ENCODE data around the gene MET.
"Not testable (repeated sequence)": the region's sequence is repeated elsewhere in the genome, so short reads cannot be mapped to it uniquely, and the experiment has no call there.

The MET gene

GRCh38 chr7:116726713-116727431, 54.9 kb downstream of the MET start:
- DNase-seq (ENCODE audit: low read depth in 2 of 2): no peak

- DNase-seq (ENCODE audit: low read depth in 2 of 2): no peak
These were observed 55.5 kb downstream of the MET start for GRCh38 chr7:116727432-116728009.

GRCh38 chr7:116728413-116728812, 56.4 kb downstream of the MET start:
- no peak for DNase-seq (ENCODE audit: low read depth in 2 of 2)

GRCh38 chr7:116730097-116731022, 58.4 kb downstream of the MET start:
- DNase-seq (ENCODE audit: low read depth in 2 of 2): no peak

- no peak for DNase-seq (ENCODE audit: low read depth in 2 of 2)
These were observed 59.0 kb downstream of the MET start for GRCh38 chr7:116731023-116731395.

- DNase-seq (ENCODE audit: low read depth in 2 of 2): no peak
These were observed 59.7 kb downstream of the MET start for GRCh38 chr7:116731445-116732335.

- DNase-seq (ENCODE audit: low read depth in 2 of 2): no peak
These were observed 61.0 kb downstream of the MET start for GRCh38 chr7:116732788-116733694.

GRCh38 chr7:116733924-116734580, 62.1 kb downstream of the MET start:
- no peak for DNase-seq (ENCODE audit: low read depth in 2 of 2)

GRCh38 chr7:116734710-116735109, 62.7 kb downstream of the MET start:
- no peak for DNase-seq (ENCODE audit: low read depth in 2 of 2)

- no peak for DNase-seq (ENCODE audit: low read depth in 2 of 2)
These were observed 65.1 kb downstream of the MET start for GRCh38 chr7:116736927-116737715.

- no peak for DNase-seq (ENCODE audit: low read depth in 2 of 2)
These were observed 66.4 kb downstream of the MET start for GRCh38 chr7:116738378-116738777.

GRCh38 chr7:116739307-116739706, 67.3 kb downstream of the MET start:
- no peak for DNase-seq (ENCODE audit: low read depth in 2 of 2)

GRCh38 chr7:116740231-116740630, 68.2 kb downstream of the MET start:
- DNase-seq (ENCODE audit: low read depth in 2 of 2): no peak

GRCh38 chr7:116740755-116741462, 68.9 kb downstream of the MET start:
- DNase-seq (ENCODE audit: low read depth in 2 of 2): no peak

GRCh38 chr7:116741625-116742316, 69.8 kb downstream of the MET start:
- no peak for DNase-seq (ENCODE audit: low read depth in 2 of 2)

GRCh38 chr7:116742641-116743040, 70.6 kb downstream of the MET start:
- no peak for DNase-seq (ENCODE audit: low read depth in 2 of 2)

- not testable (repeated sequence) for DNase-seq (ENCODE audit: low read depth in 2 of 2)
These were observed 71.8 kb downstream of the MET start for GRCh38 chr7:116743835-116744234.

- DNase-seq (ENCODE audit: low read depth in 2 of 2): not testable (repeated sequence)
These were observed 74.4 kb downstream of the MET start for GRCh38 chr7:116746388-116746787.
